Measurements from ENCODE around the gene EXOC4.

DNA sequence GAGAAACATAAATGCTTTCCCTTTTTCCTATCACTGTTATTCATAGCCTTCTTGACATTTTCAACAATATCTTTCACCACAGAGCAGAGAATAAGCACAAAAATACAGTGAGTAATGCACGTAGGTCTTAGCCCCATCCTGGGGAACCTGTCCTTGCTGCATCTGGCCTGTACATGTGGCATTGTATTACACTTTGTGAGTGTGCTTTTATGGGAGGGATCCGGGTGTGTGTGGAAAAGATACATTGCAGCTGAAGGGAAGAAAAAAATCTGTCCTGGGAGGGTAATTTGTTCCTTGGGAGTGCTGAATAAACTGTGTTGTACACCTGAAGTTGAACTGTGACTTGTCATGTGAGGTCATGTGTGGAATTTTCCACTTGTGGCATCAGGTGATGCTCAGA is 451.6 kb downstream of the EXOC4 start:
- TF ChIP-seq POLR2A (IDR thresholded peaks at IDR 0.05; ENCODE audit: low read length) (no peak), GATA1 (IDR thresholded peaks at IDR 0.05; ENCODE audit: low read depth, low read length) (no peak)

All from erythroblast (primary cell).